Trophoblast cell (in vitro differentiated cells and primary cell): ENCODE results near the gene PIGR.
A peak's percentile ranks its signal among the peaks of the same experiment; 100 is the strongest.

ENCODE experiments used
- DNase-seq, 2 donors: peaks; one replicate each; pipeline ENCODE4 v3.0.0-alpha.2; 2016
- H2AFZ ChIP-seq: 2 replicates; pipeline ENCODE4 v1.6.1; 2013; ENCODE audit warnings: low read length, moderate library complexity, mild to moderate bottlenecking; ENCODE audit not compliant: insufficient read depth, poor library complexity
- H2AK5ac ChIP-seq: 2 replicates; pipeline ENCODE4 v1.6.1; 2013; ENCODE audit warnings: mild to moderate bottlenecking, low read length
- H2BK120ac ChIP-seq: 2 replicates; pipeline ENCODE4 v1.6.1; 2013; ENCODE audit warnings: low read length, mild to moderate bottlenecking, moderate library complexity; ENCODE audit not compliant: insufficient read depth, poor library complexity
- H2BK12ac ChIP-seq: 2 replicates; pipeline ENCODE4 v1.6.1; 2013; ENCODE audit warnings: mild to moderate bottlenecking, low read length, moderate library complexity
- H2BK5ac ChIP-seq: 2 replicates; pipeline ENCODE4 v1.6.1; 2013; ENCODE audit warnings: low read length, low read depth, moderate library complexity, mild to moderate bottlenecking; ENCODE audit not compliant: poor library complexity
- H3K14ac ChIP-seq: 2 replicates; pipeline ENCODE4 v1.6.1; 2013; ENCODE audit warnings: mild to moderate bottlenecking, low read length
- H3K18ac ChIP-seq: 2 replicates; pipeline ENCODE4 v1.6.1; 2013; ENCODE audit warnings: mild to moderate bottlenecking, low read length
- H3K23ac ChIP-seq: 2 replicates; pipeline ENCODE4 v1.6.1; 2013; ENCODE audit warnings: low read length
- H3K27ac ChIP-seq: 2 replicates; pipeline ENCODE4 v1.5.1; 2013; ENCODE audit warnings: low read depth, mild to moderate bottlenecking, inconsistent platforms, low read length, moderate library complexity
- H3K27me3 ChIP-seq: 2 replicates; pipeline ENCODE4 v1.6.1; 2013; ENCODE audit warnings: inconsistent platforms, mild to moderate bottlenecking, low read length, moderate library complexity; ENCODE audit not compliant: insufficient read depth
- H3K36me3 ChIP-seq, 2 experiments: 1 replicate in 1 of 2; 2 replicates in 1 of 2; pipeline ENCODE4 v1.6.1; 2013; ENCODE audit warnings: low read length in 2 of 2, mild to moderate bottlenecking in 2 of 2, moderate library complexity in 1 of 2; ENCODE audit not compliant: insufficient read depth in 2 of 2, control insufficient read depth in 1 of 2
- H3K4ac ChIP-seq: 2 replicates; pipeline ENCODE4 v1.6.1; 2013; ENCODE audit warnings: low read depth, mild to moderate bottlenecking, low read length, moderate library complexity
- H3K4me1 ChIP-seq, 2 experiments: 1 replicate in 1 of 2; 2 replicates in 1 of 2; pipeline ENCODE4 v1.6.1; 2013; ENCODE audit warnings: low read length in 2 of 2, mild to moderate bottlenecking in 2 of 2, moderate library complexity in 1 of 2; ENCODE audit not compliant: insufficient read depth in 2 of 2, control insufficient read depth in 1 of 2
- H3K4me2 ChIP-seq: 2 replicates; pipeline ENCODE4 v1.6.1; 2013; ENCODE audit warnings: inconsistent platforms, mild to moderate bottlenecking, low read length, moderate library complexity
- H3K4me3 ChIP-seq: 2 replicates; pipeline ENCODE4 v1.5.1; 2013; ENCODE audit warnings: mild to moderate bottlenecking, low read depth, low read length, inconsistent platforms
- H3K79me1 ChIP-seq: one replicate; pipeline ENCODE4 v1.6.1; 2013; ENCODE audit warnings: low read length
- H3K79me2 ChIP-seq: 2 replicates; pipeline ENCODE4 v1.6.1; 2013; ENCODE audit warnings: low read length, mild to moderate bottlenecking; ENCODE audit not compliant: control insufficient read depth, insufficient read depth, poor library complexity
- H3K9ac ChIP-seq: 2 replicates; pipeline ENCODE4 v1.6.1; 2013; ENCODE audit warnings: mild to moderate bottlenecking, low read length
- H3K9me3 ChIP-seq: 2 replicates; pipeline ENCODE4 v1.6.1; 2013; ENCODE audit warnings: low read depth, mild to moderate bottlenecking, control low read depth, inconsistent platforms, low read length; ENCODE audit not compliant: insufficient read depth
- H4K12ac ChIP-seq: 2 replicates; pipeline ENCODE4 v1.6.1; 2013; ENCODE audit warnings: low read depth, mild to moderate bottlenecking, low read length, moderate library complexity
- H4K8ac ChIP-seq: 2 replicates; pipeline ENCODE4 v1.6.1; 2013; ENCODE audit warnings: low read depth, mild to moderate bottlenecking, low read length, moderate library complexity
- H4K91ac ChIP-seq: one replicate; pipeline ENCODE4 v1.6.1; 2013; ENCODE audit warnings: low read depth, mild to moderate bottlenecking, low read length, moderate library complexity
- WGBS: extraction: QIAGEN DNeasy Blood & Tissue Kit; methylation state at CpG from one replicate; pipeline ENCODE4 v1.1.7; 2013; ENCODE audit warnings: missing lambda C conversion rate; ENCODE audit not compliant: insufficient read length, insufficient coverage; ENCODE audit errors: extremely low coverage; 5-methylcytosine and 5-hydroxymethylcytosine counted together

PIGR gene

GRCh38 chr1:206935491-206936067 is 10.7 kb downstream of the PIGR start:
- Histone ChIP-seq H3K9ac (no peak overlapping the region), H3K9me3 (no peaks in the 10 kb centered on the region), H3K4me3 (no peak overlapping the region), H2BK5ac (no peak overlapping the region), H3K27ac (no peak overlapping the region), H4K91ac (no peak overlapping the region), H3K36me3 (no peaks in the 10 kb centered on the region), H3K23ac (no peak overlapping the region), H3K79me2 (no peaks in the 10 kb centered on the region), H2AK5ac (no peak overlapping the region), H2BK120ac (no peak overlapping the region), H4K8ac (no peak overlapping the region), H3K27me3 (no peaks in the 10 kb centered on the region), H3K79me1 (no peaks in the 10 kb centered on the region), H3K4me1 (no peaks in the 10 kb centered on the region), H3K4me2 (no peak overlapping the region), H4K12ac (no peak overlapping the region), H3K4ac (no peak overlapping the region), H2BK12ac (no peak overlapping the region), H2AFZ (no peak overlapping the region), H3K18ac (no peak overlapping the region), H3K14ac (no peak overlapping the region)
- DNase-seq: peak; percentile 51 to 76
- no CpG with 5 or more reads among the region's 19 CpGs for WGBS

GRCh38 chr1:206933333-206933945 is 12.8 kb downstream of the PIGR start:
- no peak overlapping the region for H3K14ac ChIP-seq
- no peak overlapping the region for H4K91ac ChIP-seq
- H3K4me2 ChIP-seq: no peak overlapping the region
- no peak overlapping the region for H3K27ac ChIP-seq
- no peak overlapping the region for H3K4me3 ChIP-seq
- H3K27me3 ChIP-seq: no peaks in the 10 kb centered on the region
- WGBS: no CpG with 5 or more reads among the region's 8 CpGs
- no peaks in the 10 kb centered on the region for H3K9me3 ChIP-seq
- H3K36me3 ChIP-seq: no peaks in the 10 kb centered on the region
- peak; percentile 39 to 54 for DNase-seq
- no peak overlapping the region for H3K23ac ChIP-seq
- no peak overlapping the region for H2BK12ac ChIP-seq
- no peak overlapping the region for H4K12ac ChIP-seq
- H2AK5ac ChIP-seq: no peak overlapping the region
- no peak overlapping the region for H4K8ac ChIP-seq
- H2BK120ac ChIP-seq: no peak overlapping the region
- H3K79me1 ChIP-seq: no peaks in the 10 kb centered on the region
- no peak overlapping the region for H2BK5ac ChIP-seq
- H3K4ac ChIP-seq: no peak overlapping the region
- H2AFZ ChIP-seq: no peak overlapping the region
- no peak overlapping the region for H3K9ac ChIP-seq
- H3K79me2 ChIP-seq: no peaks in the 10 kb centered on the region
- no peaks in the 10 kb centered on the region for H3K4me1 ChIP-seq
- H3K18ac ChIP-seq: no peak overlapping the region

GRCh38 chr1:206932177-206932576 is 14.1 kb downstream of the PIGR start:
- no peak overlapping the region for H4K8ac ChIP-seq
- H3K4me3 ChIP-seq: no peak overlapping the region
- H2BK5ac ChIP-seq: no peak overlapping the region
- H3K79me2 ChIP-seq: no peaks in the 10 kb centered on the region
- H3K23ac ChIP-seq: no peak overlapping the region
- H3K9me3 ChIP-seq: no peaks in the 10 kb centered on the region
- no peaks in the 10 kb centered on the region for H3K27me3 ChIP-seq
- H4K12ac ChIP-seq: no peak overlapping the region
- DNase-seq: no peak
- no peaks in the 10 kb centered on the region for H3K36me3 ChIP-seq
- no peak overlapping the region for H2AFZ ChIP-seq
- no peak overlapping the region for H2BK12ac ChIP-seq
- H3K4me2 ChIP-seq: no peak overlapping the region
- H3K79me1 ChIP-seq: no peaks in the 10 kb centered on the region
- H3K4me1 ChIP-seq: no peaks in the 10 kb centered on the region
- H2BK120ac ChIP-seq: no peak overlapping the region
- H3K9ac ChIP-seq: no peak overlapping the region
- no peak overlapping the region for H3K18ac ChIP-seq
- no peak overlapping the region for H3K4ac ChIP-seq
- H3K27ac ChIP-seq: no peak overlapping the region
- H2AK5ac ChIP-seq: no peak overlapping the region
- no CpG with 5 or more reads among the region's 8 CpGs for WGBS
- no peak overlapping the region for H3K14ac ChIP-seq
- no peak overlapping the region for H4K91ac ChIP-seq

- H4K12ac ChIP-seq: no peak overlapping the region
- H3K36me3 ChIP-seq: no peaks in the 10 kb centered on the region
- H4K91ac ChIP-seq: no peak overlapping the region
- H3K79me1 ChIP-seq: no peaks in the 10 kb centered on the region
- H3K27ac ChIP-seq: no peak overlapping the region
- H3K4me1 ChIP-seq: no peaks in the 10 kb centered on the region
- H2BK12ac ChIP-seq: no peak overlapping the region
- no peak overlapping the region for H3K4me3 ChIP-seq
- no peak overlapping the region for H3K4me2 ChIP-seq
- DNase-seq: no peak
- no peak overlapping the region for H3K23ac ChIP-seq
- H3K4ac ChIP-seq: no peak overlapping the region
- no CpG with 5 or more reads among the region's 6 CpGs for WGBS
- H3K9ac ChIP-seq: no peak overlapping the region
- no peak overlapping the region for H2AFZ ChIP-seq
- H3K18ac ChIP-seq: no peak overlapping the region
- H3K9me3 ChIP-seq: no peaks in the 10 kb centered on the region
- H4K8ac ChIP-seq: no peak overlapping the region
- no peaks in the 10 kb centered on the region for H3K79me2 ChIP-seq
- H3K27me3 ChIP-seq: no peaks in the 10 kb centered on the region
- no peak overlapping the region for H2BK120ac ChIP-seq
- no peak overlapping the region for H2BK5ac ChIP-seq
- no peak overlapping the region for H3K14ac ChIP-seq
- H2AK5ac ChIP-seq: no peak overlapping the region
These were observed 14.6 kb downstream of the PIGR start for GRCh38 chr1:206931709-206932108.
